H1 (cell line): Measurements from ENCODE around the gene ARPC4. TPM values are rescaled to one million over a fixed set of nuclear protein-coding genes. Genes with fewer than 3 reads are reported as not detected.

ENCODE experiments used
- CTCF ChIA-PET: fragments of 300-600 bp; sonication (Branson Sonifier 250); formaldehyde crosslinking; loops from one replicate; lab custom pipeline; 2021; ENCODE audit not compliant: partially characterized antibody; lab: Charles Lee
- POLR2A ChIA-PET: fragments of 300-600 bp; sonication (Branson Sonifier 250); formaldehyde crosslinking; loops from one replicate; lab custom pipeline; 2021; ENCODE audit warnings: inconsistent platforms; ENCODE audit not compliant: partially characterized antibody; lab: Charles Lee
- DNase-seq, 2 experiments: peaks; one replicate each; pipeline versions ENCODE4 v3.0.0 to v3.0.0-alpha.2; 2010 to 2022; ENCODE audit warnings: low spot score in 2 of 2, low read depth in 1 of 2, mixed read lengths in 1 of 2
- FAIRE-seq: peaks from 2 replicates; lab custom pipeline; 2011; peaks lifted over from hg19 to GRCh38; lab: Jason Lieb, UNC
- H2AFZ ChIP-seq: 2 replicates; pipeline ENCODE4 v1.8.1; 2012; ENCODE audit warnings: low read length, inconsistent platforms
- H2AK5ac ChIP-seq: 2 replicates; pipeline ENCODE4 v1.6.1; 2013; ENCODE audit warnings: low read depth, low read length
- H2BK120ac ChIP-seq: replicated peaks from 2 replicates; pipeline ENCODE3; 2013; ENCODE audit warnings: low read depth, low read length, inconsistent platforms
- H2BK12ac ChIP-seq: 2 replicates; pipeline ENCODE4 v1.6.1; 2013; ENCODE audit warnings: low read depth, low read length
- H2BK15ac ChIP-seq: 2 replicates; pipeline ENCODE4 v1.6.1; 2013; ENCODE audit warnings: low read length
- H2BK20ac ChIP-seq: 2 replicates; pipeline ENCODE4 v1.6.1; 2013; ENCODE audit warnings: low read length
- H2BK5ac ChIP-seq: 2 replicates; pipeline ENCODE4 v1.6.1; 2013; ENCODE audit warnings: low read depth, low read length
- H3K14ac ChIP-seq: 2 replicates; pipeline ENCODE4 v1.6.1; 2013; ENCODE audit warnings: inconsistent platforms; ENCODE audit not compliant: insufficient read length
- H3K18ac ChIP-seq: 2 replicates; pipeline ENCODE4 v1.6.1; 2013; ENCODE audit warnings: low read length; ENCODE audit errors: extremely low read depth
- H3K23ac ChIP-seq: 2 replicates; pipeline ENCODE4 v1.6.1; 2013; ENCODE audit warnings: inconsistent platforms; ENCODE audit not compliant: insufficient read length
- H3K23me2 ChIP-seq: 2 replicates; pipeline ENCODE4 v1.6.1; 2013; ENCODE audit warnings: low read depth, low read length
- H3K27ac ChIP-seq: 2 replicates; pipeline ENCODE4 v1.6.1; 2011; ENCODE audit warnings: low read depth, low read length, inconsistent platforms
- H3K27me3 ChIP-seq, 4 experiments: replicated peaks in 1 of 4; 1 replicate in 1 of 4; 2 replicates in 3 of 4; pipeline versions ENCODE4 v1.6.1 to v1.8.1; 2011 to 2013; ENCODE audit warnings: low read length in 3 of 4, mild to moderate bottlenecking in 3 of 4, inconsistent platforms in 2 of 4, mixed read lengths in 2 of 4, moderate library complexity in 1 of 4; ENCODE audit not compliant: control insufficient read depth in 3 of 4, insufficient read depth in 3 of 4; ENCODE audit errors: extremely low read depth in 1 of 4
- H3K36me3 ChIP-seq, 4 experiments: 2 replicates each; pipeline versions ENCODE4 v1.6.1 to v1.8.1; 2011 to 2013; ENCODE audit warnings: mild to moderate bottlenecking in 4 of 4, low read length in 3 of 4, moderate library complexity in 2 of 4, control low read depth in 1 of 4, inconsistent platforms in 1 of 4; ENCODE audit not compliant: insufficient read depth in 4 of 4, control insufficient read depth in 2 of 4
- H3K4ac ChIP-seq: replicated peaks from 2 replicates; pipeline ENCODE3; 2013; ENCODE audit warnings: low read length, low read depth, mixed read lengths, inconsistent platforms; ENCODE audit not compliant: insufficient read length
- H3K4me1 ChIP-seq, 4 experiments: replicated peaks in 1 of 4; 1 replicate in 1 of 4; 2 replicates in 3 of 4; pipeline versions ENCODE4 v1.6.1 to v1.8.1; 2011 to 2013; ENCODE audit warnings: low read length in 3 of 4, inconsistent platforms in 2 of 4, mixed read lengths in 1 of 4; ENCODE audit not compliant: insufficient read depth in 4 of 4, control insufficient read depth in 3 of 4
- H3K4me2 ChIP-seq, 2 experiments: 2 replicates each; pipeline versions ENCODE4 v1.6.1 to v1.8.1; 2011 to 2013; ENCODE audit warnings: low read depth in 2 of 2, low read length in 2 of 2, control low read depth in 1 of 2, inconsistent platforms in 1 of 2, mild to moderate bottlenecking in 1 of 2; ENCODE audit not compliant: insufficient read depth in 1 of 2
- H3K4me3 ChIP-seq, 4 experiments: fragments of 200-600, 300-600 bp in 1 of 4; sonication (generic), shearing (Covaris generic), sonication (Bioruptor Twin) in 1 of 4; 2 replicates each; pipeline versions ENCODE4 v1.5.1 to v1.8.1; 2011 to 2016; ENCODE audit warnings: low read length in 4 of 4, low read depth in 3 of 4, control low read depth in 2 of 4, inconsistent platforms in 2 of 4, mild to moderate bottlenecking in 2 of 4, mixed read lengths in 1 of 4, moderate library complexity in 1 of 4; ENCODE audit not compliant: insufficient read depth in 2 of 4; ENCODE audit errors: extremely low read depth in 1 of 4
- H3K56ac ChIP-seq: replicated peaks from 2 replicates; pipeline ENCODE3; 2013; ENCODE audit warnings: low read depth, mild to moderate bottlenecking, mixed read lengths, low read length, inconsistent platforms; ENCODE audit not compliant: insufficient read length
- H3K79me1 ChIP-seq: 2 replicates; pipeline ENCODE4 v1.6.1; 2013; ENCODE audit warnings: low read depth, low read length, control low read depth
- H3K79me2 ChIP-seq, 2 experiments: 2 replicates each; pipeline versions ENCODE4 v1.6.1 to v1.8.1; 2012 to 2013; ENCODE audit warnings: low read length in 2 of 2, mild to moderate bottlenecking in 2 of 2, inconsistent platforms in 1 of 2; ENCODE audit not compliant: insufficient read depth in 2 of 2, control insufficient read depth in 1 of 2
- H3K9ac ChIP-seq, 4 experiments: replicated peaks in 1 of 4; 1 replicate in 1 of 4; 2 replicates in 3 of 4; pipeline versions ENCODE4 v1.6.1 to v1.8.1; 2011 to 2013; ENCODE audit warnings: low read depth in 3 of 4, low read length in 3 of 4, control low read depth in 2 of 4, mild to moderate bottlenecking in 2 of 4, moderate library complexity in 2 of 4, inconsistent platforms in 1 of 4; ENCODE audit errors: extremely low read depth in 1 of 4
- H3K9me3 ChIP-seq, 2 experiments: 2 replicates each; pipeline versions ENCODE4 v1.6.1 to v1.8.1; 2012 to 2013; ENCODE audit warnings: mild to moderate bottlenecking in 2 of 2, moderate library complexity in 2 of 2, control low read depth in 1 of 2, inconsistent platforms in 1 of 2, low read depth in 1 of 2, low read length in 1 of 2, mixed read lengths in 1 of 2; ENCODE audit not compliant: insufficient read depth in 2 of 2
- H4K20me1 ChIP-seq, 2 experiments: replicated peaks in 1 of 2; 2 replicates each; pipeline versions ENCODE3 to v1.8.1; 2011 to 2013; ENCODE audit warnings: inconsistent platforms in 2 of 2, low read length in 2 of 2, mild to moderate bottlenecking in 1 of 2; ENCODE audit not compliant: insufficient read depth in 2 of 2, control insufficient read depth in 1 of 2
- H4K5ac ChIP-seq: 2 replicates; pipeline ENCODE4 v1.6.1; 2013; ENCODE audit warnings: low read length, low read depth, mixed read lengths, inconsistent platforms; ENCODE audit not compliant: insufficient read length
- H4K8ac ChIP-seq: 2 replicates; pipeline ENCODE4 v1.8.0; 2013; ENCODE audit warnings: mild to moderate bottlenecking, moderate library complexity, low read length, inconsistent platforms; ENCODE audit not compliant: insufficient read depth; ENCODE audit errors: extremely low read depth
- H4K91ac ChIP-seq: replicated peaks from 2 replicates; pipeline ENCODE3; 2013; ENCODE audit warnings: low read length, mixed read lengths, inconsistent platforms; ENCODE audit not compliant: insufficient read length
- ATF2 ChIP-seq: IDR thresholded peaks from 2 replicates; pipeline ENCODE4 v1.6.1; 2012; ENCODE audit warnings: low read length, inconsistent platforms
- HDAC6 ChIP-seq: IDR thresholded peaks from one replicate; pipeline ENCODE4 v1.7.1; 2012; ENCODE audit warnings: low read depth, mild to moderate bottlenecking, inconsistent platforms, low read length, moderate library complexity
- KDM4A ChIP-seq: IDR thresholded peaks from one replicate; pipeline ENCODE4 v1.7.1; 2012; ENCODE audit warnings: low read depth, mild to moderate bottlenecking, moderate library complexity, low read length, inconsistent platforms; ENCODE audit not compliant: severe bottlenecking
- NRF1 ChIP-seq: IDR thresholded peaks from 2 replicates; pipeline ENCODE4 v1.6.1; 2011; ENCODE audit warnings: mild to moderate bottlenecking, low read depth, low read length, improper control_type of control experiment
- POLR2A ChIP-seq, 2 experiments: IDR thresholded peaks; 1 replicate in 1 of 2; 2 replicates in 1 of 2; pipeline ENCODE4 v1.6.1; 2011; ENCODE audit warnings: low read depth in 2 of 2, low read length in 2 of 2, mild to moderate bottlenecking in 2 of 2; ENCODE audit errors: control extremely low read depth in 1 of 2
- SAP30 ChIP-seq: fragments of 300-600 bp; sonication (generic); IDR thresholded peaks from 2 replicates; pipeline ENCODE4 v1.7.1; 2012; ENCODE audit warnings: low read length, moderate library complexity, mild to moderate bottlenecking, inconsistent platforms; ENCODE audit not compliant: insufficient read depth, insufficient replicate concordance
- TAF7 ChIP-seq: optimal IDR thresholded peaks from 2 replicates; pipeline ENCODE3; 2011; ENCODE audit warnings: low read depth, mild to moderate bottlenecking, inconsistent platforms, low read length, moderate library complexity, borderline replicate concordance
- ZNF274 ChIP-seq: IDR thresholded peaks from 2 replicates; pipeline ENCODE4 v1.7.0; 2012; ENCODE audit warnings: low read length, borderline replicate concordance; ENCODE audit errors: extremely low read depth
- WGBS, 2 experiments: shearing (Covaris generic) in 1 of 2; methylation state at CpG; one replicate each; pipeline versions ENCODE4 v1.1.6 to v1.1.7; 2013 to 2015; ENCODE audit warnings: low lambda C conversion rate in 2 of 2, mixed read lengths in 2 of 2, inconsistent platforms in 1 of 2, low coverage in 1 of 2, missing lambda C conversion rate in 1 of 2; ENCODE audit not compliant: insufficient replicate concordance in 2 of 2, insufficient coverage in 1 of 2, insufficient read length in 1 of 2; ENCODE audit errors: extremely low coverage in 1 of 2, missing lambda C conversion rate in 1 of 2; 5-methylcytosine and 5-hydroxymethylcytosine counted together
- polyA plus RNA-seq, 7 experiments: library from polyadenylated mRNA; depleted of rRNA in 3 of 7; stranded (reverse) in 5 of 7; unstranded in 2 of 7; fragments of >200 nt in 5 of 7; fragments of 200-250 nt in 2 of 7; gene quantifications; 1 replicate in 5 of 7; 2 replicates in 1 of 7; 4 replicates in 1 of 7; pipeline versions ENCODE4 v1.2.1 to v1.2.3, GENCODE V29; 2011 to 2013; ENCODE audit warnings: missing spikeins in 2 of 7, mixed read lengths in 2 of 7
- total RNA-seq: library from RNA; stranded (reverse); fragmentation: NEBNext Ultra II Directional; extraction: Animal tissue kit (Norgen Biotek cat#: 25700); gene quantifications from 2 replicates; pipeline ENCODE4 v1.2.1, GENCODE V29; 2021

The ARPC4 gene
- total and polyA plus RNA-seq, 2 of the 8 experiments (the other 6 are each of a cell fraction or from before 2014, with no cell fraction given) = 138 to 154 TPM

- no peak overlapping the region for H2BK15ac ChIP-seq
- peaks cover 7% of the 10 kb centered on the region for H3K23me2 ChIP-seq
- H3K56ac ChIP-seq = no peak overlapping the region
- H3K23ac ChIP-seq = no peak overlapping the region
- CTCF ChIA-PET = interaction anchor here (0.9 to 1.6 kb wide), 4 partner anchors 14 to 40 kb away, joined by 3 to 5 read pairs (median 4); no protein-coding TSS in a partner anchor
- no peak overlapping the region for H3K18ac ChIP-seq
- WGBS, 2 experiments = 89% methylated on average over 6 of the region's 6 CpGs; no CpG with 5 or more reads in 1 of the 2 experiments
- no peak overlapping the region for H2AFZ ChIP-seq
- H3K27ac ChIP-seq = no peak overlapping the region
- no peak overlapping the region for H4K91ac ChIP-seq
- no peaks in the 10 kb centered on the region for H3K79me2 ChIP-seq
- H2BK120ac ChIP-seq = no peak overlapping the region
- no peak overlapping the region for H2BK20ac ChIP-seq
- H3K79me1 ChIP-seq = no peaks in the 10 kb centered on the region
- no peak overlapping the region for H2BK5ac ChIP-seq
- peaks cover 1 to 28% (median 23%) of the 10 kb centered on the region in 4 experiments; a peak in 6 of 7 replicates for H3K27me3 ChIP-seq
- H3K4me1 ChIP-seq = peaks cover 0 to 10% (median 2%) of the 10 kb centered on the region in 4 experiments; a peak in 1 of 7 replicates
- H2BK12ac ChIP-seq = no peak overlapping the region
- no peak overlapping the region for H4K5ac ChIP-seq
- no peak overlapping the region for H2AK5ac ChIP-seq
- no peak overlapping the region for H3K4ac ChIP-seq
- no peak overlapping the region for H3K4me2 ChIP-seq
- FAIRE-seq (no peak), DNase-seq (no peak)
- no peak overlapping the region for H3K14ac ChIP-seq
- POLR2A ChIA-PET = interaction anchor here (1.4 to 5.2 kb wide), 4 partner anchors 8 to 25 kb away, joined by 6 to 43 read pairs (median 12); partner anchors contain the start of genes ARPC4, OGG1 and TADA3
- H4K8ac ChIP-seq = no peak overlapping the region
- no peaks in the 10 kb centered on the region for H3K36me3 ChIP-seq
- H4K20me1 ChIP-seq = peaks cover 0 to 5% of the 10 kb centered on the region in 2 experiments
- no peak overlapping the region for H3K4me3 ChIP-seq
- no peaks in the 10 kb centered on the region for H3K9me3 ChIP-seq
- H3K9ac ChIP-seq = no peak overlapping the region
- no peak for TF ChIP-seq ATF2
- no peak for TF ChIP-seq SAP30
- no peak for TF ChIP-seq NRF1
- TF ChIP-seq POLR2A (IDR thresholded peaks at IDR 0.05; ENCODE audit: control extremely low read depth in 1 of 2, low read depth in 2 of 2, low read length in 2 of 2) = no peak
- no peak for TF ChIP-seq TAF7
- TF ChIP-seq KDM4A = no peak
- TF ChIP-seq ZNF274 = no peak
- no peak for TF ChIP-seq HDAC6
These were observed 24.6 kb upstream of the ARPC4 start for GRCh38 chr3:9768141-9768775.
